ENCODE data around the gene PXDN. TPM values are rescaled to one million over a fixed set of nuclear protein-coding genes. Genes with fewer than 3 reads are reported as not detected.
"Not testable (repeated sequence)": the region's sequence is repeated elsewhere in the genome, so short reads cannot be mapped to it uniquely, and the experiment has no call there.

The PXDN gene
- polyA plus RNA-seq, 4 donors, result 168 to 180 (median 173) TPM

GRCh38 chr2:1775511-1776035 lies 31.3 kb upstream of the PXDN start:
- DNase-seq (ENCODE audit: low read depth in 4 of 4, low spot score in 3 of 4), result no peak

- DNase-seq (ENCODE audit: low read depth in 4 of 4, low spot score in 3 of 4), result no peak
These were observed 30.6 kb upstream of the PXDN start for GRCh38 chr2:1774929-1775328.

GRCh38 chr2:1773883-1774282 lies 29.6 kb upstream of the PXDN start:
- DNase-seq (ENCODE audit: low read depth in 4 of 4, low spot score in 3 of 4), result no peak

- no peak for DNase-seq (ENCODE audit: low read depth in 4 of 4, low spot score in 3 of 4)
These were observed 28.4 kb upstream of the PXDN start for GRCh38 chr2:1772471-1773267.

GRCh38 chr2:1771626-1772280 lies 27.4 kb upstream of the PXDN start:
- DNase-seq (ENCODE audit: low read depth in 4 of 4, low spot score in 3 of 4), result no peak

GRCh38 chr2:1770566-1771380 lies 26.5 kb upstream of the PXDN start:
- no peak for DNase-seq (ENCODE audit: low read depth in 4 of 4, low spot score in 3 of 4)

GRCh38 chr2:1769703-1770422 lies 25.5 kb upstream of the PXDN start:
- peak in 2 of 4 donors; percentile 54 to 66 for DNase-seq (ENCODE audit: low read depth in 4 of 4, low spot score in 3 of 4)

- no peak for DNase-seq (ENCODE audit: low read depth in 4 of 4, low spot score in 3 of 4)
These were observed 23.8 kb upstream of the PXDN start for GRCh38 chr2:1767939-1768691.

- no peak for DNase-seq (ENCODE audit: low read depth in 4 of 4, low spot score in 3 of 4)
These were observed 22.8 kb upstream of the PXDN start for GRCh38 chr2:1766851-1767811.

GRCh38 chr2:1766425-1766824 lies 22.1 kb upstream of the PXDN start:
- DNase-seq (ENCODE audit: low read depth in 4 of 4, low spot score in 3 of 4), result no peak

- not testable (repeated sequence) for DNase-seq (ENCODE audit: low read depth in 4 of 4, low spot score in 3 of 4)
These were observed 20.9 kb upstream of the PXDN start for GRCh38 chr2:1765201-1765600.

- no peak for DNase-seq (ENCODE audit: low read depth in 4 of 4, low spot score in 3 of 4)
These were observed 15.3 kb upstream of the PXDN start for GRCh38 chr2:1759611-1759930.

GRCh38 chr2:1758774-1759610 lies 14.7 kb upstream of the PXDN start:
- no peak for DNase-seq (ENCODE audit: low read depth in 4 of 4, low spot score in 3 of 4)

- no peak for DNase-seq (ENCODE audit: low read depth in 4 of 4, low spot score in 3 of 4)
These were observed 13.9 kb upstream of the PXDN start for GRCh38 chr2:1758171-1758570.

- no peak for DNase-seq (ENCODE audit: low read depth in 4 of 4, low spot score in 3 of 4)
These were observed 13.3 kb upstream of the PXDN start for GRCh38 chr2:1757567-1757966.

- not testable (repeated sequence) for DNase-seq (ENCODE audit: low read depth in 4 of 4, low spot score in 3 of 4)
These were observed 12.8 kb upstream of the PXDN start for GRCh38 chr2:1757146-1757545.

- DNase-seq (ENCODE audit: low read depth in 4 of 4, low spot score in 3 of 4), result no peak
These were observed 12.1 kb upstream of the PXDN start for GRCh38 chr2:1756456-1756855.
